ENCODE results near the gene PDE7B. TPM values are rescaled to one million over a fixed set of nuclear protein-coding genes. Genes with fewer than 3 reads are reported as not detected.

Gene PDE7B
- total RNA-seq, 1 experiment from 2014 or later, result not detected

DNA sequence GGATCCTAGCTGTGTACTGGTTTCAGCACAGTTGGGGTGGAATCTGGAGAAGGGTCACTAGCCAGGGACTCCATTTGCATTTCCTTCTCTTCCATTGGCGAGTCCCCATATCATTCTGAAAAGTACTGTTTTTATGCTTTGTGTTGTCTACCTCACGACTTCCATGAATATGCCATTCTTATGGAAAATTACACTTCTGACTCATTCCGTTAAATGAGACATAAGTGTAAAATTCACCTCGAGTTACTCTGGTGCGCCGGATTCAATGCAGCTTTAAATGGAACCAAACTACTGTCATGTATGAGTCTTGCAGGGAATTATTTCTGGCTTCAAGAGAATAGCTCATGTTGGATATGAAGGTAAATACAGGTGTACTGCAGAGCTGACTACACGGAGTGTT lies 99.2 kb downstream of the PDE7B start:
- POLR2A ChIA-PET (ENCODE audit: low non-redundant PET), result no interaction called here
- Histone ChIP-seq H3K27me3 (replicated peaks; ENCODE audit: insufficient read depth, low read depth, low read length, poor library complexity) (peaks cover 81% of the 10 kb centered on the region), H3K9me3 (ENCODE audit: low read depth, low read length, poor library complexity, severe bottlenecking) (no peaks in the 10 kb centered on the region), H3K36me3 (ENCODE audit: insufficient read depth, low read length, poor library complexity, severe bottlenecking) (no peaks in the 10 kb centered on the region), H3K4me3 (ENCODE audit: low read depth, low read length, poor library complexity, severe bottlenecking) (no peak overlapping the region), H3K27ac (ENCODE audit: low read depth, low read length, poor library complexity, severe bottlenecking) (no peak overlapping the region), H3K4me1 (ENCODE audit: insufficient read depth, low read length, poor library complexity, severe bottlenecking) (no peaks in the 10 kb centered on the region)
- BruUV-seq (replicated peaks), result no TSS peak
- TF ChIP-seq EZH2 (IDR thresholded peaks at IDR 0.05; ENCODE audit: borderline replicate concordance, low read depth, low read length, poor library complexity, severe bottlenecking), result no peak
- TF ChIP-seq, protein P1, sequence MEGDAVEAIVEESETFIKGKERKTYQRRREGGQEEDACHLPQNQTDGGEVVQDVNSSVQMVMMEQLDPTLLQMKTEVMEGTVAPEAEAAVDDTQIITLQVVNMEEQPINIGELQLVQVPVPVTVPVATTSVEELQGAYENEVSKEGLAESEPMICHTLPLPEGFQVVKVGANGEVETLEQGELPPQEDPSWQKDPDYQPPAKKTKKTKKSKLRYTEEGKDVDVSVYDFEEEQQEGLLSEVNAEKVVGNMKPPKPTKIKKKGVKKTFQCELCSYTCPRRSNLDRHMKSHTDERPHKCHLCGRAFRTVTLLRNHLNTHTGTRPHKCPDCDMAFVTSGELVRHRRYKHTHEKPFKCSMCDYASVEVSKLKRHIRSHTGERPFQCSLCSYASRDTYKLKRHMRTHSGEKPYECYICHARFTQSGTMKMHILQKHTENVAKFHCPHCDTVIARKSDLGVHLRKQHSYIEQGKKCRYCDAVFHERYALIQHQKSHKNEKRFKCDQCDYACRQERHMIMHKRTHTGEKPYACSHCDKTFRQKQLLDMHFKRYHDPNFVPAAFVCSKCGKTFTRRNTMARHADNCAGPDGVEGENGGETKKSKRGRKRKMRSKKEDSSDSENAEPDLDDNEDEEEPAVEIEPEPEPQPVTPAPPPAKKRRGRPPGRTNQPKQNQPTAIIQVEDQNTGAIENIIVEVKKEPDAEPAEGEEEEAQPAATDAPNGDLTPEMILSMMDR (conservative IDR thresholded peaks at IDR 0.05; ENCODE audit: low read depth, low read length), result no peak
- intact Hi-C loops (cut with micrococcal nuclease; ENCODE audit: unreplicated experiment), result no loop called here
- CTCF ChIA-PET, result no interaction called here
- no peak for DNase-seq (ENCODE audit: low spot score)

DNA sequence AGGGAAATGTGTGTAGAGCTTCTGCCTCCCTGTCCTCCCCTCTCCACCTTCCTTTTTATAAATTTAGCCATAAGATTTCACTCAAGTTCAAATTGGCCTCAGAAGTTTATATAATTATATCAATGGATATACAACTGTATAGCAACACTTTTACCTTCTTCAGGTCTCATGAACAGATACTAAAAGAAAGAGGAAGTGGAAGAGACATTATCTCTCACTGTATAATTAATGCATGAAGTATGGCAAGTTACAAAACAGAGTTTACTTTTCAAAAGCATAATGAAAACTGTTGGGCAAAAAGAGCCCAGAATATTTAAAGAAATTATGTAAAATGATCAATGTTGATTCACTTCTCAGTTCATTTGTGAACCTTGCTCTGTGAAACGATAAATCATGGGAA lies 99.7 kb downstream of the PDE7B start:
- no peaks in the 10 kb centered on the region for H3K4me1 ChIP-seq (ENCODE audit: insufficient read depth, low read length, poor library complexity, severe bottlenecking)
- BruUV-seq (replicated peaks), result no TSS peak
- H3K4me3 ChIP-seq (ENCODE audit: low read depth, low read length, poor library complexity, severe bottlenecking), result no peak overlapping the region
- H3K9me3 ChIP-seq (ENCODE audit: low read depth, low read length, poor library complexity, severe bottlenecking), result no peaks in the 10 kb centered on the region
- TF ChIP-seq, protein P1 (conservative IDR thresholded peaks at IDR 0.05; ENCODE audit: low read depth, low read length), result no peak
- no peak for TF ChIP-seq EZH2 (IDR thresholded peaks at IDR 0.05; ENCODE audit: borderline replicate concordance, low read depth, low read length, poor library complexity, severe bottlenecking)
- POLR2A ChIA-PET (ENCODE audit: low non-redundant PET), result no interaction called here
- CTCF ChIA-PET, result no interaction called here
- H3K36me3 ChIP-seq (ENCODE audit: insufficient read depth, low read length, poor library complexity, severe bottlenecking), result no peaks in the 10 kb centered on the region
- intact Hi-C loops (cut with micrococcal nuclease; ENCODE audit: unreplicated experiment), result no loop called here
- DNase-seq (ENCODE audit: low spot score), result no peak
- H3K27me3 ChIP-seq (replicated peaks; ENCODE audit: insufficient read depth, low read depth, low read length, poor library complexity), result peaks cover 86% of the 10 kb centered on the region
- no peak overlapping the region for H3K27ac ChIP-seq (ENCODE audit: low read depth, low read length, poor library complexity, severe bottlenecking)

DNA sequence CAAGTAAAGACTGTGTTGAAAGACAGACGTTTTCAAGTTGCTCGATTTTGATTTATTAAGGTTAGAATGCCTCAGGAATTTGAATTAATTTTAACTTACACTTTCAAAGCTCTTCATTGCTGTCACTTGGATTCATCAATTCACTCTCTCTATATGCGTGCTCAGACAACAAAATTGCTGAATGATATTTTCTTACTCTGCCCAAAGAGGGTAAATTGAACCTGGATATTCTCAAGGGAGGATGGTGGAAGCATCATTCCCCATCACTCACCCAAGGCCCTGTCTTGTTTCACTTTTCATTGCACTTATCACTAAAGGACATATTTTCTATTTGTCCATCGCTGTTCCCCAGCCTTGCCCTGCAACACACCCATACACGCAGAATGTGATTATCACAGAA lies 102.3 kb downstream of the PDE7B start:
- H3K27me3 ChIP-seq (replicated peaks; ENCODE audit: insufficient read depth, low read depth, low read length, poor library complexity), result peaks cover 79% of the 10 kb centered on the region
- H3K36me3 ChIP-seq (ENCODE audit: insufficient read depth, low read length, poor library complexity, severe bottlenecking), result no peaks in the 10 kb centered on the region
- no peaks in the 10 kb centered on the region for H3K9me3 ChIP-seq (ENCODE audit: low read depth, low read length, poor library complexity, severe bottlenecking)
- TF ChIP-seq, protein P1 (conservative IDR thresholded peaks at IDR 0.05; ENCODE audit: low read depth, low read length), result no peak
- TF ChIP-seq EZH2 (IDR thresholded peaks at IDR 0.05; ENCODE audit: borderline replicate concordance, low read depth, low read length, poor library complexity, severe bottlenecking), result no peak
- no TSS peak for BruUV-seq (replicated peaks)
- intact Hi-C loops (cut with micrococcal nuclease; ENCODE audit: unreplicated experiment), result no loop called here
- POLR2A ChIA-PET (ENCODE audit: low non-redundant PET), result no interaction called here
- no peak for DNase-seq (ENCODE audit: low spot score)
- CTCF ChIA-PET, result no interaction called here
- H3K27ac ChIP-seq (ENCODE audit: low read depth, low read length, poor library complexity, severe bottlenecking), result no peak overlapping the region
- no peaks in the 10 kb centered on the region for H3K4me1 ChIP-seq (ENCODE audit: insufficient read depth, low read length, poor library complexity, severe bottlenecking)
- H3K4me3 ChIP-seq (ENCODE audit: low read depth, low read length, poor library complexity, severe bottlenecking), result no peak overlapping the region

All from A673 (cell line).